Measurements from ENCODE around the gene SPI1.
"Not testable (repeated sequence)": the region's sequence is repeated elsewhere in the genome, so short reads cannot be mapped to it uniquely, and the experiment has no call there.

Gene SPI1

DNA sequence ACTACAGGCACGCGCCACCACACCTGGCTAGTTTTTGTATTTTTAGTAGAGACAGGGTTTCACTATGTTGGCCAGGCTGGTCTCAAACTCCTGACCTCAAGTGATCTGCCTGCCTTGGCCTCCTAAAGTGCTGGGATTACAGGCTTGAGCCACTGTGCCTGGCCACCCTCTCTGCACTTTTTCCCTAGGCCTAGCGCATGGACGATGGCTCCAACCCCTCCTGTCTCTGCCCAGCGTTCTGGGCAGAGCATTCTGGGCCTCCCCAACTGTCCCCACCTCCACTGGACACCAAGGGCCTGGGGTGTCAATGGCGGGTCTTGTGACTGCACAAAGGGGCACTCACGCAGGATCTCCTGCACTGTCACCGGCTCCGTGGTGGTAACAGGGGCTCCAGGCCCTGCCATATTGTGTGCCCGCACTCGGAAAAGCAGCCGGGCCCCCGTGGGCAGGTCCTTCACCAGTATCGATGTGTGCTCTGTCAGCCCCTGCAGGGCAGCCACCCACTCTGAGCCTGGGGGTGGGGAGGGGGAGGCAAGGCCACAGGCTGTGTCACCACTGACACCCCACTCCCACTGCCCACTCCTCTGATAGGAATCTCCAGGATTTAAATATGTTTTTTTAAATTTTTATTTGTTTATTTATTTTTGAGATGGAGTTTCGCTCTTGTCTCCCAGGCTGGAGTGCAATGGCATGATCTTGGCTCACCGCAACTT lies 43.5 kb downstream of the SPI1 start:
- H3K9me3 ChIP-seq (ENCODE audit: control insufficient read depth, low read length); H3K4me3 ChIP-seq (ENCODE audit: extremely low read depth, insufficient read depth, low read length, poor library complexity, severe bottlenecking); H3K27ac ChIP-seq (ENCODE audit: low read depth, low read length, severe bottlenecking); H3K4me1 ChIP-seq (ENCODE audit: control insufficient read depth, insufficient read depth, low read length, poor library complexity, severe bottlenecking); H3K36me3 ChIP-seq (ENCODE audit: control insufficient read depth, insufficient read depth, low read length): not testable (repeated sequence)
- WGBS, 2 experiments (ENCODE audit: insufficient coverage in 2 of 2), result 90 to 97% methylated on average over 9 to 10 of the region's 16 CpGs

DNA sequence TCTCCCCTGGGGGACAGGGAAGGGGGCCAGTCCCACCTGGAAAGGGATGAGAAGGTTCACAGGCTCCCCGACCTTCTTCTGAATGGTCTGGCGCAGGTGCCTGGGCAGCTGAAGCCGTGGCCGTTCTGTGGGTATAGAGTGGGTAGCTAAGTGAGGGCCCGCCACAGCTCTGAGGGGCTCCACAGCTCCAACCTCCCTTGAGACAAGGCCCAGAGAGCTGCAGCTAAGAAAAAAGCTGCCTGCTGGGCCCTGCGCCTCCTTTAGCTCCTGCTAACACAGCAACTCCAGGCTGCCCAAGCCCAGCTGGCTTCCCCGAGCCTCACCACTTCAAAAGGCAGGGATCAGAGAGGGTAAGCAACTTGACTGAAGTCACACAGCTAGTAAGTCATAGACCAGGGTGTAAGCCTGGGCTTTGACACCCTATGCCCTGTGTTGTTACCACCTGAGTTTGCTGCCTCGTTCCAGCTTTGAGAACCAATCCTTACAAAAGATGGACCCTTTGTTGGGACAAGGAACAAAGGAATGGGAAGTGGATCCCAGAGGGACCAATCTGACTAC lies 44.4 kb downstream of the SPI1 start:
- WGBS, 2 experiments (ENCODE audit: insufficient coverage in 2 of 2), result 91 to 97% methylated on average over 5 to 6 of the region's 8 CpGs
- Histone ChIP-seq H3K4me3 (ENCODE audit: extremely low read depth, insufficient read depth, low read length, poor library complexity, severe bottlenecking) (no peak overlapping the region), H3K36me3 (ENCODE audit: control insufficient read depth, insufficient read depth, low read length) (peaks cover 12% of the 10 kb centered on the region), H3K27ac (ENCODE audit: low read depth, low read length, severe bottlenecking) (no peak overlapping the region), H3K9me3 (ENCODE audit: control insufficient read depth, low read length) (no peaks in the 10 kb centered on the region), H3K4me1 (ENCODE audit: control insufficient read depth, insufficient read depth, low read length, poor library complexity, severe bottlenecking) (no peaks in the 10 kb centered on the region)

DNA sequence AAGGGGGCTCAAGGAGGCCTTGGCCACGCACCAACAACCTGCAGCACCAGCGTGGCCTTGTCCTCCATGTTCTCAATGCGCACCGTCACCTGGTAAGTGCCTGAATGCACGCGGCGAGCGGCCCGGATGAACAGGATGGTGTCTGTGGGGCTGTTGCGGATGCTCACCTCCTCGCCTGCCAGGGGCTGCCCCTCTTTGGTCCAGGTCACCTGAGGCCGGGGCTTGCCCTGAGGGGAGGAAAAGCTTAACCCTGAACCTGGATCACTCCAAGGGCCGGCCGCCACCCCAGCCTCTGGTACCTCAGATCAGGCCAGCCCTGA lies 44.9 kb downstream of the SPI1 start:
- H3K36me3 ChIP-seq (ENCODE audit: control insufficient read depth, insufficient read depth, low read length), result peaks cover 17% of the 10 kb centered on the region
- no peak overlapping the region for H3K27ac ChIP-seq (ENCODE audit: low read depth, low read length, severe bottlenecking)
- no peak overlapping the region for H3K4me3 ChIP-seq (ENCODE audit: extremely low read depth, insufficient read depth, low read length, poor library complexity, severe bottlenecking)
- no peaks in the 10 kb centered on the region for H3K9me3 ChIP-seq (ENCODE audit: control insufficient read depth, low read length)
- H3K4me1 ChIP-seq (ENCODE audit: control insufficient read depth, insufficient read depth, low read length, poor library complexity, severe bottlenecking), result no peaks in the 10 kb centered on the region
- WGBS, 2 experiments (ENCODE audit: insufficient coverage in 2 of 2), result 93 to 97% methylated on average over 13 of the region's 14 CpGs

DNA sequence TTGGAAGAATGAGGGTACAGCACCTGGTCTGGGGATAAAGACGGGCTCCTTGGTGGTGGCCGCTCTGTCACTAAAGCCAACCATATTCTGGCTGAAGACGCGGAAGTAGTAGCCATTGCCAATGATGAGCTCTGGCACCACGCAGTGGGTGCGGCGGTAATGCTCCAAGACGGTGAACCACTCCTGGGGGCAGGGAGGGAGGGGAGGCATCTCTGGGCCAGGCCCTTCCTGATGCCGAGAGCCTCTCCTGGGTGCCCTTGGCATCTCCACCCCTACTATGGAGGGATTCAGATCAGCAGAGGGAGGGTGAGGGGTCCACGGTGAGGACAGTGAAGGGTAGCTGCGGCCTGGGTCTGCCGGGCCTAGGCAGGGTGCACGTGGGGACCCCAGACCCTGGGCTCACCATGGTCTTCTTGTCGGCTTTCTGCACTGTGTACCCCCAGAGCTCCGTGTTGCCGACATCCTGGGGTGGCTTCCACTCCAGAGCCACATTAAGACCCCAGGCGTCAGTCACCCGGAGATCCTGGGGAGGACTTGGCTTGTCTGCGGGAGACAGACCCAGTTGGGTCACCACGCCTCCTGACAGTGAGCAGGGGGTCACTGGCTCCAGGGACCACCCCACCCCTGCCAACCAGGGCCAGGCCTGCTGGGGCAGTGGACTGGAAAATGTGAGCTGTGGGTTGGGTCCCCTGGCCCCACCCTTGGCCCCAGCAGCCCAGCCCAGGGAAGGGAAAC lies 45.4 kb downstream of the SPI1 start:
- Histone ChIP-seq H3K9me3 (ENCODE audit: control insufficient read depth, low read length) (no peaks in the 10 kb centered on the region), H3K4me1 (ENCODE audit: control insufficient read depth, insufficient read depth, low read length, poor library complexity, severe bottlenecking) (no peaks in the 10 kb centered on the region), H3K27ac (ENCODE audit: low read depth, low read length, severe bottlenecking) (no peak overlapping the region), H3K4me3 (ENCODE audit: extremely low read depth, insufficient read depth, low read length, poor library complexity, severe bottlenecking) (no peak overlapping the region), H3K36me3 (ENCODE audit: control insufficient read depth, insufficient read depth, low read length) (peaks cover 18% of the 10 kb centered on the region)
- WGBS, 2 experiments (ENCODE audit: insufficient coverage in 2 of 2), result 97 to 99% methylated on average over 17 of the region's 20 CpGs

DNA sequence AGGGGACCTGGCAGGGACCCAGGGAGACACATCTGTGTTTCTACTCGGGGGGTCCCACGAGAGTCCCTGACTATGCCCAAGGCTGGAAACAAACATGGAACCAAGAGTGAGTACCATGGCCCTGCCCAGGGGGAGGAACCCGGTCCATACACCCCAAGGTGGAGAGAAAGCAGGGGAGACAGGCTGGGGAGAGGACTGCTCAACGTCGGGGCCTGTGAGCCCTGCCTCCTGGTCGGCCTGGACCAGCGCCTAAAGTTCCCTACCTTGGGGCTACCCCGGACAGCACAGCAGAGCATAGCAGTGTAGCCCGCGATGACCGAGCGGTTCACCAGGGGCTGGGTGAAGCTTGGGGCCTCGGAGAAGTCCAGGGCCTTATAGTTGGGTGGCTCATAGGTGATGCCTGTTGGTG lies 46.0 kb downstream of the SPI1 start:
- Histone ChIP-seq H3K36me3 (ENCODE audit: control insufficient read depth, insufficient read depth, low read length) (peaks cover 21% of the 10 kb centered on the region), H3K4me1 (ENCODE audit: control insufficient read depth, insufficient read depth, low read length, poor library complexity, severe bottlenecking) (no peaks in the 10 kb centered on the region), H3K9me3 (ENCODE audit: control insufficient read depth, low read length) (no peaks in the 10 kb centered on the region), H3K4me3 (ENCODE audit: extremely low read depth, insufficient read depth, low read length, poor library complexity, severe bottlenecking) (no peak overlapping the region), H3K27ac (ENCODE audit: low read depth, low read length, severe bottlenecking) (no peak overlapping the region)
- WGBS, 2 experiments (ENCODE audit: insufficient coverage in 2 of 2), result 91 to 98% methylated on average over 10 to 11 of the region's 13 CpGs

DNA sequence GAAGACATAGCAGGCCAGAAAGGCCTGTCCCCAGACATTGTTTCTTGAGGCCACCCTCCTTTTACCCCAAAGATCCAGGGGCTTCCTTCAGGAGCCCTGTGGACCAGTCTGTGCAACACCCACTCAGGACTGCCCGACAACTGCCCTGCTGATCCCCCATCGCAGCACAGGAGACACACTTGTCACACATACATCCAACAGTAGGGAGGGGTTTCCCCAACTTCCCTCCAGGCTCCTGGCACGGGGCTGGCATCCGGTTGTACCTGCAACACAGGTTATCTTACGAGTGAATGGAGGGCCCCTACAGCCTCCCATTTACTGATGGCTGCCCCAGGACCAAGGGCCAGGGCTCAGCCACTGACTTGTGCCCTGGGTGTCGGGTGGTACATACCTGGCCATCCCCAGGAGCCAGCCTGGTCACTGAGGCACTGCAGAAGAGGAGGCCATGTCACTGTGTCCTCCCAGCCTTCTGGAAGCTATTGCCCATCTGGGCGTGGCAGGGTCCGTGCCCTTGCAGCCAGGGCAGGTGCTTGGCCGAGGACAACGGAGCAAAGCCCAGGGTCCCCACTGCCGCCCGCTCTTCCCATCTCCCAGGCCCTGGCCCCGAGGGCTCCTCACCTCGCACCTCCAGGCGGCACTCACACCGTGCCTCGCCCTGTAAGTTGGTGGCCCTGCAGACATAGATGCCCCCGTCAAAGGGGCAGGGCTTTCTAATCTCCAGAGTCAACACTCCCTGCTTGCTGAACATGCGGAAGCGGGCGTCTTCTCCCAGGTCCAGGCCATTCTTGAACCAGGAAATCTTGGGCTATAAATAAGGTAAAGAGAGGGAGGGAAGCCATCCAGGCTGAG lies 46.7 kb downstream of the SPI1 start:
- Histone ChIP-seq H3K4me3 (ENCODE audit: extremely low read depth, insufficient read depth, low read length, poor library complexity, severe bottlenecking) (no peak overlapping the region), H3K27ac (ENCODE audit: low read depth, low read length, severe bottlenecking) (no peak overlapping the region), H3K4me1 (ENCODE audit: control insufficient read depth, insufficient read depth, low read length, poor library complexity, severe bottlenecking) (no peaks in the 10 kb centered on the region), H3K9me3 (ENCODE audit: control insufficient read depth, low read length) (no peaks in the 10 kb centered on the region), H3K36me3 (ENCODE audit: control insufficient read depth, insufficient read depth, low read length) (peaks cover 26% of the 10 kb centered on the region)
- WGBS, 2 experiments (ENCODE audit: insufficient coverage in 2 of 2), result 90 to 91% methylated on average over 17 to 19 of the region's 21 CpGs

DNA sequence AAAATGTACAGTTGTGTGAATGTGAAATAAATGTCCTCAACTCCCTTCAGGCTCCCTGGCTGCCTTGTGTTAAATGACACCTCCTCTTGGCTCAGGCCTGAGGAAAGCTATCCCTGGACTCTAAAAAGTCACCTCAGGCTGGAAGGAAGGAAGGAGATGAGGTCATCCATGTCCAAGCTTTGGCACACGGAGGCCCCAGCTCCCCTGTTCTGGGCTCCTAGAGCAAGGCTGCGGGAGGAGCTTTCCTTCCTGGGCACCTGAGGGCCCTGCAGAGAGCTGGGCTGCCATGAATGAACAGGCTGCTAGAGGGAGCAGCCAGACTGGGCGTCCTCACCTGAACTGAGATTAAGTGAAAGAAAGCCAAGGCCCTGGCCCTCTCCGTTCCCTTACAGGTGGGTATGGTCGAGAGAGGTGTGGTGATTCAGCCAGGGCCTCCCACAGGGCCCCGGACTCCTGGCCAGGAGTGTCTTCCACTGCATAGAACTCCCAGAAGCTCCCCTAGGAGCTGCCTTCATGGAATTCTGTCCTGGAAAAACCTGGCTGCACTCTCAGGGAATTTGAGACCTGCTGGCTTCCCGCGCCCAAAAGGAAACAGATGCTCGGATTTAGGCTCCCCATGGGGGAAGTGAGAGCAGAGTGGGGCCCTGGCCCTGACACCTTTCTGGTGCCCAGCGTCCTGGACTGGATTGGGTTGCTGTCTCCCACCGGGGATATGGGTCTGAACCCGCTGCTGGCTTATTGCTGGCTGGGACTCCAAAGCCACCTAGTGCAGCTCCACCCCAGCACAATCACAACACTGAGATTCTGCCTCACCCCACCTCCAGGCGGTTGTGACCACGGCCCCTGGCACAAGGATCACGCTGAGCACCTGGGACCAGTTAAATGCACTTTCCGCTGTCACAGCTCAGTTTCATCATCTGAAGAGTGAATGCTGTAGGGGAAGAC lies 48.1 kb downstream of the SPI1 start:
- H3K27ac ChIP-seq (ENCODE audit: low read depth, low read length, severe bottlenecking), result peak overlapping the region; percentile 16
- 89 to 92% methylated on average over 11 to 16 of the region's 16 CpGs for WGBS, 2 experiments (ENCODE audit: insufficient coverage in 2 of 2)
- peaks cover 40% of the 10 kb centered on the region for H3K36me3 ChIP-seq (ENCODE audit: control insufficient read depth, insufficient read depth, low read length)
- H3K4me3 ChIP-seq (ENCODE audit: extremely low read depth, insufficient read depth, low read length, poor library complexity, severe bottlenecking), result no peak overlapping the region
- H3K9me3 ChIP-seq (ENCODE audit: control insufficient read depth, low read length), result no peaks in the 10 kb centered on the region
- H3K4me1 ChIP-seq (ENCODE audit: control insufficient read depth, insufficient read depth, low read length, poor library complexity, severe bottlenecking), result no peaks in the 10 kb centered on the region

DNA sequence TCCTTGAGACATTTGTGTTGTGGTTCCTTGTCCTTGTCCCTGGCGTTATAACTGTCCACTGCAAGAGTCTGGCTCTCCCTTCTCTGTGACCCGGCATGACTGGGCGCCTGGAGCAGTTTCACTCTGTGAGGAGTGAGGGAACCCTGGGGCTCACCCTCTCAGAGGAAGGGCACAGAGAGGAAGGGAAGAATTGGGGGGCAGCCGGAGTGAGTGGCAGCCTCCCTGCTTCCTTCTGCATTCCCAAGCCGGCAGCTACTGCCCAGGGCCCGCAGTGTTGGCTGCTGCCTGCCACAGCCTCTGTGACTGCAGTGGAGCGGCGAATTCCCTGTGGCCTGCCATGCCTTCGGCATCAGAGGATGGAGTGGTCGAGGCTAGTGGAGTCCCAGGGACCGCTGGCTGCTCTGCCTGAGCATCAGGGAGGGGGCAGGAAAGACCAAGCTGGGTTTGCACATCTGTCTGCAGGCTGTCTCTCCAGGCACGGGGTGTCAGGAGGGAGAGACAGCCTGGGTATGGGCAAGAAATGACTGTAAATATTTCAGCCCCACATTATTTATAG lies 48.8 kb downstream of the SPI1 start:
- Histone ChIP-seq H3K4me3 (ENCODE audit: extremely low read depth, insufficient read depth, low read length, poor library complexity, severe bottlenecking) (no peak overlapping the region), H3K4me1 (ENCODE audit: control insufficient read depth, insufficient read depth, low read length, poor library complexity, severe bottlenecking) (no peaks in the 10 kb centered on the region), H3K36me3 (ENCODE audit: control insufficient read depth, insufficient read depth, low read length) (peaks cover 42% of the 10 kb centered on the region), H3K27ac (ENCODE audit: low read depth, low read length, severe bottlenecking) (no peak overlapping the region), H3K9me3 (ENCODE audit: control insufficient read depth, low read length) (no peaks in the 10 kb centered on the region)
- 88 to 97% methylated on average over 9 of the region's 12 CpGs for WGBS, 2 experiments (ENCODE audit: insufficient coverage in 2 of 2)

DNA sequence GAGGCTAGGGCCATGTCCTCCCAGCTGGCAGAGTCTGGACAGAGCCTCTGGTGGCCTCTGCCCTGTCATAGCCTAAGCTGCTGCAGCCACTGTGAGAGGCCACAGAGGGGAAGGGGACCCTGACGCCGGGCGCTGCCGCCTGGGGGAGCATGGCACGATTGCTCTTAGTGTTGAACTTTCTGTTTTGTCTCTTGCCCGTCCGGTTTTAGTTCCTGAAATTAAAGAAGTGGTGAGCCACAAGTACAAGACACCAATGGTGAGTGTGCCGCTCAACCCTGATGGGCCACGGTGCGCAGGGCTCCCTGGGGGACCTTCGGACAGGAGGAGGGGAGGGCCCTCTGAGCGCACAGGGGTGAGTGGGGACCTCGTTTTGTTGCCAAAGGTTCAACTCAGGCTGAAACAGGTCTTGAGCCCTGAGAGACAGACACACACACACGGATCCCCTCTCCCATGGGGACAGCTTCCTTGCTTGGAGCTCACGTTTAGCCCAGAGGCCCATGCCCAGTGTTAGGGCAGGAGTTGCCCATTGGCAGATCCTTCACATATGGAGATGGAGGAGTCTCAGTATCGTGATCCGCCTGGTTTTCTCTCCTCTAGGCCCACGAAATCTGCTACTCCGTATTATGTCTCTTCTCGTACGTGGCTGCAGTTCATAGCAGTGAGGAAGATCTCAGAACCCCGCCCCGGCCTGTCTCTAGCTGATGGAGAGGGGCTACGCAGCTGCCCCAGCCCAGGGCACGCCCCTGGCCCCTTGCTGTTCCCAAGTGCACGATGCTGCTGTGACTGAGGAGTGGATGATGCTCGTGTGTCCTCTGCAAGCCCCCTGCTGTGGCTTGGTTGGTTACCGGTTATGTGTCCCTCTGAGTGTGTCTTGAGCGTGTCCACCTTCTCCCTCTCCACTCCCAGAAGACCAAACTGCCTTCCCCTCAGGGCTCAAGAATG lies 49.6 kb downstream of the SPI1 start:
- 91 to 93% methylated on average over 22 to 23 of the region's 29 CpGs for WGBS, 2 experiments (ENCODE audit: insufficient coverage in 2 of 2)
- Histone ChIP-seq H3K4me3 (ENCODE audit: extremely low read depth, insufficient read depth, low read length, poor library complexity, severe bottlenecking) (no peak overlapping the region), H3K9me3 (ENCODE audit: control insufficient read depth, low read length) (no peaks in the 10 kb centered on the region), H3K27ac (ENCODE audit: low read depth, low read length, severe bottlenecking) (no peak overlapping the region), H3K4me1 (ENCODE audit: control insufficient read depth, insufficient read depth, low read length, poor library complexity, severe bottlenecking) (no peaks in the 10 kb centered on the region), H3K36me3 (ENCODE audit: control insufficient read depth, insufficient read depth, low read length) (peaks cover 42% of the 10 kb centered on the region)

Measured in mesodermal cell (in vitro differentiated cells).